Measurements from ENCODE around the gene ADAM8. TPM values are rescaled to one million over a fixed set of nuclear protein-coding genes. Genes with fewer than 3 reads are reported as not detected.

The ADAM8 gene
- 1 to 10 TPM in 3 of 4 donors, not detected in 1; 5.1 to 7.6 (median 5.9) TPM for total RNA-seq

GRCh38 chr10:133276435-133277201 is at the start of gene ADAM8:
TSS of gene ADAM8 (minus strand) at chr10:133276868. CDS start at chr10:133276817, 51 bp downstream.
- intact Hi-C loops (cut with DNase I; ENCODE audit: low total_unique reads), result no loop called here
- TF ChIP-seq, protein P1, sequence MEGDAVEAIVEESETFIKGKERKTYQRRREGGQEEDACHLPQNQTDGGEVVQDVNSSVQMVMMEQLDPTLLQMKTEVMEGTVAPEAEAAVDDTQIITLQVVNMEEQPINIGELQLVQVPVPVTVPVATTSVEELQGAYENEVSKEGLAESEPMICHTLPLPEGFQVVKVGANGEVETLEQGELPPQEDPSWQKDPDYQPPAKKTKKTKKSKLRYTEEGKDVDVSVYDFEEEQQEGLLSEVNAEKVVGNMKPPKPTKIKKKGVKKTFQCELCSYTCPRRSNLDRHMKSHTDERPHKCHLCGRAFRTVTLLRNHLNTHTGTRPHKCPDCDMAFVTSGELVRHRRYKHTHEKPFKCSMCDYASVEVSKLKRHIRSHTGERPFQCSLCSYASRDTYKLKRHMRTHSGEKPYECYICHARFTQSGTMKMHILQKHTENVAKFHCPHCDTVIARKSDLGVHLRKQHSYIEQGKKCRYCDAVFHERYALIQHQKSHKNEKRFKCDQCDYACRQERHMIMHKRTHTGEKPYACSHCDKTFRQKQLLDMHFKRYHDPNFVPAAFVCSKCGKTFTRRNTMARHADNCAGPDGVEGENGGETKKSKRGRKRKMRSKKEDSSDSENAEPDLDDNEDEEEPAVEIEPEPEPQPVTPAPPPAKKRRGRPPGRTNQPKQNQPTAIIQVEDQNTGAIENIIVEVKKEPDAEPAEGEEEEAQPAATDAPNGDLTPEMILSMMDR (IDR thresholded peaks at IDR 0.05), result no peak
- TF ChIP-seq POLR2A (IDR thresholded peaks at IDR 0.05), result no peak
- H3K9me3 ChIP-seq, result no peaks in the 10 kb centered on the region
- H3K4me3 ChIP-seq, result no peak within 1 kb of the TSS
- no peaks in the 10 kb centered on the region for H3K36me3 ChIP-seq
- no peaks in the 10 kb centered on the region for H3K27me3 ChIP-seq
- peaks cover 0 to 7% of the 10 kb centered on the region in 2 donors for H3K4me1 ChIP-seq
- DNase-seq, result no peak
- no peak within 1 kb of the TSS for H3K27ac ChIP-seq

DNA sequence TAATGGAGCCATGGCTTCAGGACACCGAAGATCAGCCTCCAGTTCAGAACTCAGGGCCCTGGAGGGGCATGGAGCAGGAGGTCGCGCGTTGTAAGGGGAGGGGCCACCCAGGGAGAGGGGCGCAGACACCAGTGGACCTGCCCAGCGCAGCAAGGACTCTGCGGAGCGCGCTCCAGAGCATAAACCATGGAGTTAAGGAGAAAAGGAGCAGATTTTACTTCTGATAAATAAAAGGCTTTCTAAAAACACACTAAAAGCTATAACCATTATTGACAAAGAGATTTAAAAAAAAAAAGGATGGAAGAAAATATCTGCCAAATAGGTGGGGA is 49.5 kb upstream of the ADAM8 start:
- no peak overlapping the region for H3K4me3 ChIP-seq
- DNase-seq, result no peak
- peaks cover 18 to 28% of the 10 kb centered on the region in 2 donors for H3K27me3 ChIP-seq
- intact Hi-C loops (cut with DNase I; ENCODE audit: low total_unique reads), result no loop called here
- H3K9me3 ChIP-seq, result no peaks in the 10 kb centered on the region
- H3K4me1 ChIP-seq, result peaks cover 0 to 4% of the 10 kb centered on the region in 2 donors
- H3K36me3 ChIP-seq, result no peaks in the 10 kb centered on the region
- TF ChIP-seq, protein P1 (IDR thresholded peaks at IDR 0.05), result no peak
- no peak for TF ChIP-seq POLR2A (IDR thresholded peaks at IDR 0.05)
- H3K27ac ChIP-seq, result no peak overlapping the region

DNA sequence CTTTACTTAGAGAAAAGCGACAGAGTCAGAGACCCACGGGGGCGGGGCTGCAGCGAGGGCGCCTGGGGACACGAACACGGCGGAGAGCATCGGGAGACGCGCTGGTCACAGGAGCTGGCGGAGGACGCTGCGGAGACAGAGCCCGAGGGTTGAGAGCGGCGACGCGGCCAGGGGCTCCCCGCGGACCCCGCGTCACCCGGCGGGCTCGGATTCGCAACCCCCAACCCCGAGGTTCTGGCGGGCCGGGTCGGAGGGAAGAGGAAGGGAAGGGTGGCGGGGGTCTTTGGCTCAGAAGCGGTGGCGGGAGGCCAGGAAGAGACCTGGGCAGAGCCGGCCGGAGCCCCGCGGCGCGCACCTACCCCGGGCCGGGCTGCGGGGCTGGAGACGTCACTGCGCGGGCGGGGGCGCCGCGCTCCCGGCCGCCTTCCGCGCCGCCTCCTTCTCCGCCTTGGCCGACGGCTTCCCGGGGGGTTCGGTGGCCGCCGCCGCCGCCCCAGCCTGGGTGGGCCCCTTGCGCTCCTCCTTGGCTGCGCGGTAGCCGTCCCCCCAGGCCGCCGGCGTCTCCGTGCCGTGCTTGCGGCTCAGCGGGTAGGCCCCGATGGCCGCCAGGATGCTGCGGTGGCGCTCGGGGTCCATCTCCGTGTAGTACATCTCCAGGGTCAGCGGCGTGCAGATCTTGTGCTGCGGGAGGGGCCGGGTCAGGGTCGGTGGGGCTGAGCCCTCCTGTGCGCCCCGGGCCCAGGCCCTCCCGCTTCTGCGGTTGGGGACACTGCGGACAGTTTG is 49.0 kb upstream of the ADAM8 start:
- no peak for TF ChIP-seq POLR2A (IDR thresholded peaks at IDR 0.05)
- TF ChIP-seq, protein P1 (IDR thresholded peaks at IDR 0.05), result no peak
- H3K27ac ChIP-seq, result no peak overlapping the region
- H3K4me3 ChIP-seq, result peak overlapping the region in 1 of 2 donors; percentile 14
- intact Hi-C loops (cut with DNase I; ENCODE audit: low total_unique reads), result no loop called here
- peaks cover 0 to 4% of the 10 kb centered on the region in 2 donors for H3K4me1 ChIP-seq
- H3K9me3 ChIP-seq, result no peaks in the 10 kb centered on the region
- no peaks in the 10 kb centered on the region for H3K36me3 ChIP-seq
- no peak for DNase-seq
- peaks cover 18 to 28% of the 10 kb centered on the region in 2 donors for H3K27me3 ChIP-seq

DNA sequence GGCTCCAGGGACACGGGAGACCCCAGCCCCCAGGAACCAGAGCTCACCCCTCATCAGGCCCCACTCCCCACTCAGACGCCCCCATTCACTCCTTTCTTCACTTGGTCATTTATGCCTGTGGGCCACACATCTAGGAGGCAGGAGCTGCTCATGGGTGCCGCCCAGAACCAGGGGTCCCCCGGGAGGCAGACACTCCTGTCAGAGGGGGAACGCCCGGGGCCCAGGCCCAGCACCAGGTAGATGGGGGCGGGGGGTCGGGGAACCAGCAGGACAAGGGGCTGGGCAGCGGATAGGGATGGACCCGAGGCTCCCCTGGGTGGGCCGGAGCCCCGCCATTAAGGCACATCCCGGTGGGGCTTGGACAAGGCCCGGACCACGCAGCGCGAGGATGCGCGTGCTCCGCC is 48.2 kb upstream of the ADAM8 start:
- Histone ChIP-seq H3K4me1 (peaks cover 0 to 1% of the 10 kb centered on the region in 2 donors), H3K9me3 (no peaks in the 10 kb centered on the region), H3K4me3 (no peak overlapping the region), H3K27me3 (peaks cover 18 to 28% of the 10 kb centered on the region in 2 donors), H3K27ac (no peak overlapping the region), H3K36me3 (no peaks in the 10 kb centered on the region)
- intact Hi-C loops (cut with DNase I; ENCODE audit: low total_unique reads), result no loop called here
- TF ChIP-seq, protein P1 (IDR thresholded peaks at IDR 0.05), result no peak
- no peak for TF ChIP-seq POLR2A (IDR thresholded peaks at IDR 0.05)
- DNase-seq, result no peak
